ENCODE data around the gene POLD4. TPM values are rescaled to one million over a fixed set of nuclear protein-coding genes. Genes with fewer than 3 reads are reported as not detected.

POLD4 gene
- total RNA-seq, 4 donors from 2014 or later, result 54.5 to 75.7 (median 65.0) TPM

GRCh38 chr11:67356387-67356863 lies 3.1 kb upstream of the POLD4 start:
- DNase-seq (ENCODE audit: low spot score in 2 of 2), result no peak
- TF ChIP-seq EP300 (IDR thresholded peaks at IDR 0.05) (no peak), POLR2AphosphoS5 (IDR thresholded peaks at IDR 0.05) (no peak), POLR2A (IDR thresholded peaks at IDR 0.05) (no peak), CTCF (IDR thresholded peaks at IDR 0.05) (no peak)
- 49% methylated on average over 4 of the region's 4 CpGs for WGBS

GRCh38 chr11:67355794-67356386 lies 2.5 kb upstream of the POLD4 start:
- H3K27me3 ChIP-seq, result no peaks in the 10 kb centered on the region
- 80% methylated on average over 4 of the region's 4 CpGs for WGBS
- H3K4me3 ChIP-seq, result no peak overlapping the region
- TF ChIP-seq POLR2A (IDR thresholded peaks at IDR 0.05) (no peak), EP300 (IDR thresholded peaks at IDR 0.05) (no peak)
- H3K4me1 ChIP-seq, result peaks cover 70% of the 10 kb centered on the region
- H3K36me3 ChIP-seq, result no peaks in the 10 kb centered on the region
- peak overlapping the region; percentile 98 for H3K27ac ChIP-seq
- H3K9me3 ChIP-seq, result no peaks in the 10 kb centered on the region
- no peak for DNase-seq (ENCODE audit: low spot score in 2 of 2)

More at GRCh38 chr11:67356387-67356863, 3.1 kb upstream of the POLD4 start:
- H3K4me1 ChIP-seq, result peaks cover 65% of the 10 kb centered on the region
- H3K4me3 ChIP-seq, result no peak overlapping the region
- no peaks in the 10 kb centered on the region for H3K27me3 ChIP-seq
- peak overlapping the region; percentile 98 for H3K27ac ChIP-seq
- no peaks in the 10 kb centered on the region for H3K9me3 ChIP-seq
- H3K36me3 ChIP-seq, result no peaks in the 10 kb centered on the region

- Histone ChIP-seq H3K4me3 (no peak overlapping the region), H3K9me3 (no peaks in the 10 kb centered on the region), H3K27ac (peak overlapping the region; percentile 98), H3K27me3 (no peaks in the 10 kb centered on the region), H3K36me3 (no peaks in the 10 kb centered on the region), H3K4me1 (peaks cover 74% of the 10 kb centered on the region)
- TF ChIP-seq EP300 (IDR thresholded peaks at IDR 0.05) (no peak), POLR2AphosphoS5 (IDR thresholded peaks at IDR 0.05) (no peak), POLR2A (IDR thresholded peaks at IDR 0.05) (no peak), CTCF (IDR thresholded peaks at IDR 0.05) (no peak)
- DNase-seq (ENCODE audit: low spot score in 2 of 2), result peak in 1 of 2 donors; percentile 66
- 74% methylated on average over 7 of the region's 11 CpGs for whole genome bisulfite sequencing
Measured at GRCh38 chr11:67355023-67355793, 1.9 kb upstream of the POLD4 start.

- Histone ChIP-seq H3K9me3 (no peaks in the 10 kb centered on the region), H3K4me1 (peaks cover 78% of the 10 kb centered on the region), H3K4me3 (peak overlapping the region; percentile 73), H3K27me3 (no peaks in the 10 kb centered on the region), H3K27ac (peak overlapping the region; percentile 98), H3K36me3 (no peaks in the 10 kb centered on the region)
- TF ChIP-seq EP300 (IDR thresholded peaks at IDR 0.05) (no peak), CTCF (IDR thresholded peaks at IDR 0.05) (no peak), POLR2A (IDR thresholded peaks at IDR 0.05) (no peak), POLR2AphosphoS5 (IDR thresholded peaks at IDR 0.05) (peak in 1 of 3 donors; percentile 42)
- DNase-seq (ENCODE audit: low spot score in 2 of 2), result peak in 1 of 2 donors; percentile 81
- 22% methylated on average over 7 of the region's 8 CpGs for WGBS
Measured at GRCh38 chr11:67354075-67355022, 1.0 kb upstream of the POLD4 start.

- no peak for DNase-seq (ENCODE audit: low spot score in 2 of 2)
- H3K27me3 ChIP-seq, result no peaks in the 10 kb centered on the region
- WGBS, result 10% methylated on average over 24 of the region's 25 CpGs
- peak overlapping the region; percentile 73 for H3K4me3 ChIP-seq
- TF ChIP-seq CTCF (IDR thresholded peaks at IDR 0.05) (peak in 1 of 2 donors; percentile 2), POLR2AphosphoS5 (IDR thresholded peaks at IDR 0.05) (no peak), POLR2A (IDR thresholded peaks at IDR 0.05) (no peak), EP300 (IDR thresholded peaks at IDR 0.05) (no peak)
- H3K27ac ChIP-seq, result peak overlapping the region; percentile 98
- peaks cover 73% of the 10 kb centered on the region for H3K4me1 ChIP-seq
- no peaks in the 10 kb centered on the region for H3K9me3 ChIP-seq
- H3K36me3 ChIP-seq, result no peaks in the 10 kb centered on the region
Measured at GRCh38 chr11:67352546-67353316, 615 bp downstream of the POLD4 start.

Measured in suprapubic skin (tissue), 4 donors.